DOHH2 (cell line): ENCODE results near the gene NXPH2.

Source experiments
- CTCF ChIP-seq: fragments of 200-600 bp; sonication (generic); IDR thresholded peaks from one replicate; pipeline ENCODE4 v1.5.1; 2014; ENCODE audit warnings: antibody characterized with exemption, mild to moderate bottlenecking, low read depth, low read length; ENCODE audit not compliant: poor library complexity, severe bottlenecking
- EZH2phosphoT487 ChIP-seq: fragments of 200-600 bp; sonication (generic); IDR thresholded peaks from 2 replicates; pipeline ENCODE4 v1.6.1; 2017; ENCODE audit warnings: borderline replicate concordance, mild to moderate bottlenecking, antibody characterized with exemption, low read length, moderate library complexity, mixed read lengths

DNA sequence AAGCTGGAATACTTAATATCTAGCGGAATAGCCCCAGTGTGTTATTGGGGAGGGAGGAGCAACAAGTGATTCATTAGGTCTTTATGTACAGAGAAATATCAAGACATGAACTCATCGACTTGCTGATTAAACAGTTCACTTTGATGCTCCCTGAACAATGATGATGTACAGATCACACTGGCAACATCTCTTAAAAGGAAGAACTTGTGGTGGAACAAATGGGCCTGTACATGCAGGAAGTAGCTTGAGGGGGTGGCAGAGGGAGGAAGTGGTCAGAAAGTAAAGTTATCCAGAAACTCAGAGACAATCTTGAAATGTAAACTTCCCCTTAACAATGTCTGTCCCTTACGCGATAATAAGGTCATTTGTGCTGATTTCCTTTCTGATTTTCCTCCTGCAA, 90.5 kb downstream of the NXPH2 start:
- no peak for TF ChIP-seq CTCF
- TF ChIP-seq EZH2phosphoT487 = no peak
